Hematopoietic multipotent progenitor cell treated with erythropoietin and hydrocortisone succinate and interleukin-3 and kit ligand, for 17 days (in vitro differentiated cells): ENCODE data around the gene GPC2.
"Not testable (repeated sequence)": the region's sequence is repeated elsewhere in the genome, so short reads cannot be mapped to it uniquely, and the experiment has no call there.

Experiments used
- DNase-seq: peaks from one replicate; pipeline ENCODE4 v3.0.0-alpha.2; 2015; ENCODE audit warnings: low spot score

The GPC2 gene

GRCh38 chr7:100177045-100178001, at the start of gene GPC2, which contains the start of gene STAG3:
TSS of gene GPC2 (minus strand) at chr7:100177381. CDS start at chr7:100177199, 182 bp downstream.
TSS of gene STAG3 (plus strand) at chr7:100177918. CDS start at chr7:100180557, 2,639 bp downstream.
- DNase-seq, result peak; percentile 83

- DNase-seq, result not testable (repeated sequence)
Observed at GRCh38 chr7:100224891-100225290, 47.7 kb upstream of the GPC2 start.

GRCh38 chr7:100223376-100223927, 46.3 kb upstream of the GPC2 start:
- not testable (repeated sequence) for DNase-seq

GRCh38 chr7:100222445-100223132, 45.4 kb upstream of the GPC2 start:
- no peak for DNase-seq

GRCh38 chr7:100221767-100222444, 44.7 kb upstream of the GPC2 start:
- no peak for DNase-seq

GRCh38 chr7:100221231-100221718, 44.1 kb upstream of the GPC2 start:
- DNase-seq, result no peak

- no peak for DNase-seq
Observed at GRCh38 chr7:100220586-100221230, 43.5 kb upstream of the GPC2 start.

- DNase-seq, result not testable (repeated sequence)
Observed at GRCh38 chr7:100219801-100220585, 42.8 kb upstream of the GPC2 start, which contains the start of gene PVRIG. TSS of gene PVRIG (plus strand) at chr7:100219949. CDS start at chr7:100219971, 22 bp downstream.

GRCh38 chr7:100219271-100219737, 42.1 kb upstream of the GPC2 start:
- no peak for DNase-seq

GRCh38 chr7:100217934-100218333, 40.8 kb upstream of the GPC2 start:
- DNase-seq, result peak; percentile 72

GRCh38 chr7:100215895-100216294, 38.7 kb upstream of the GPC2 start:
- no peak for DNase-seq

- not testable (repeated sequence) for DNase-seq
Observed at GRCh38 chr7:100214356-100214755, 37.2 kb upstream of the GPC2 start.

GRCh38 chr7:100213672-100214071, 36.5 kb upstream of the GPC2 start:
- DNase-seq, result no peak

GRCh38 chr7:100212631-100213286, 35.6 kb upstream of the GPC2 start:
- DNase-seq, result no peak

- no peak for DNase-seq
Observed at GRCh38 chr7:100211342-100211780, 34.2 kb upstream of the GPC2 start.

GRCh38 chr7:100210805-100211204, 33.6 kb upstream of the GPC2 start:
- no peak for DNase-seq

- no peak for DNase-seq
Observed at GRCh38 chr7:100209493-100209892, 32.3 kb upstream of the GPC2 start.

- no peak for DNase-seq
Observed at GRCh38 chr7:100208911-100209408, 31.8 kb upstream of the GPC2 start.

GRCh38 chr7:100204454-100204853, 27.3 kb upstream of the GPC2 start:
- no peak for DNase-seq
